AG04449 (cell line): Measurements from ENCODE around the gene SCGB1A1.

Source experiments
- CTCF ChIA-PET: fragments of 350-600 bp; formaldehyde crosslinking; extraction: SDS; loops from one replicate; lab custom pipeline; 2021; ENCODE audit warnings: antibody characterized with exemption; lab: Yijun Ruan, JAX
- POLR2A ChIA-PET: fragments of 400-600, 350-600 bp; formaldehyde crosslinking; extraction: SDS; loops from one replicate; lab custom pipeline; 2020; ENCODE audit warnings: antibody characterized with exemption, inconsistent platforms; lab: Yijun Ruan, JAX
- DNase-seq: peaks from one replicate; pipeline ENCODE4 v3.0.0-alpha.2; 2010; ENCODE audit warnings: low read depth, low spot score
- H3K4me3 ChIP-seq: 2 replicates; pipeline ENCODE4 v1.5.1; 2011; ENCODE audit warnings: low read depth, mild to moderate bottlenecking, control low read depth, low read length
- CTCF ChIP-seq: IDR thresholded peaks from one replicate; pipeline ENCODE4 v1.5.1; 2011; ENCODE audit warnings: mild to moderate bottlenecking, moderate library complexity, low read length, control low read depth, inconsistent platforms; ENCODE audit not compliant: insufficient read depth; ENCODE audit errors: missing control alignments

SCGB1A1 gene

GRCh38 chr11:62402960-62403730, 15.7 kb upstream of the SCGB1A1 start:
- POLR2A ChIA-PET: interaction anchor here (1.0 kb wide), 1 partner anchor 171 kb away, joined by 4 read pairs; the partner anchor contains the start of gene EEF1G

GRCh38 chr11:62404435-62404834, 14.4 kb upstream of the SCGB1A1 start:
- ChIA-PET POLR2A (interaction anchor here (0.6 to 1.0 kb wide), 2 partner anchors 169 to 487 kb away, joined by 3 to 4 read pairs; partner anchors contain the start of genes EEF1G and RAB3IL1), CTCF (interaction anchor here (1.0 to 1.7 kb wide), 5 partner anchors 10 to 156 kb away, joined by 3 to 9 read pairs (median 7); no protein-coding TSS in a partner anchor)
- no peak for DNase-seq
- no peak overlapping the region for H3K4me3 ChIP-seq
- TF ChIP-seq CTCF: no peak

More at GRCh38 chr11:62402960-62403730, 15.7 kb upstream of the SCGB1A1 start:
- DNase-seq: no peak
- CTCF ChIA-PET: interaction anchor here (1.3 to 1.7 kb wide), 3 partner anchors 18 to 158 kb away, joined by 4 to 9 read pairs (median 7); no protein-coding TSS in a partner anchor
- TF ChIP-seq CTCF: no peak
- H3K4me3 ChIP-seq: no peak overlapping the region

GRCh38 chr11:62404901-62405300, 13.9 kb upstream of the SCGB1A1 start:
- no peak for DNase-seq
- TF ChIP-seq CTCF: no peak
- ChIA-PET POLR2A (no interaction called here), CTCF (interaction anchor here (1.0 to 1.7 kb wide), 4 partner anchors 10 to 24 kb away, joined by 3 to 9 read pairs (median 6); no protein-coding TSS in a partner anchor)
- H3K4me3 ChIP-seq: no peak overlapping the region

GRCh38 chr11:62406034-62406433, 12.8 kb upstream of the SCGB1A1 start:
- H3K4me3 ChIP-seq: no peak overlapping the region
- CTCF ChIA-PET: interaction anchor here (0.7 to 1.3 kb wide), 4 partner anchors 11 to 46 kb away, joined by 3 to 9 read pairs (median 6); partner anchors contain the start of gene SCGB1A1
- no peak for TF ChIP-seq CTCF
- DNase-seq: no peak
- POLR2A ChIA-PET: no interaction called here

GRCh38 chr11:62409831-62410230, 9.0 kb upstream of the SCGB1A1 start:
- DNase-seq: no peak
- no peak overlapping the region for H3K4me3 ChIP-seq
- ChIA-PET POLR2A (interaction anchor here (1.0 kb wide), 1 partner anchor 255 kb away, joined by 4 read pairs; the partner anchor contains the start of genes C11orf98 and CSKMT), CTCF (interaction anchor here (0.9 to 3.6 kb wide), 2 partner anchors 15 to 146 kb away, joined by 3 to 21 read pairs; no protein-coding TSS in a partner anchor)
- no peak for TF ChIP-seq CTCF

GRCh38 chr11:62410972-62411371, 7.9 kb upstream of the SCGB1A1 start:
- CTCF ChIA-PET: interaction anchor here (0.8 to 3.6 kb wide), 6 partner anchors 12 to 150 kb away, joined by 3 to 21 read pairs (median 4); no protein-coding TSS in a partner anchor
- TF ChIP-seq CTCF: no peak
- no peak overlapping the region for H3K4me3 ChIP-seq
- no peak for DNase-seq
- POLR2A ChIA-PET: no interaction called here
